Aorta (tissue), 4 donors: Measurements from ENCODE around the gene POU2AF2. TPM values are rescaled to one million over a fixed set of nuclear protein-coding genes. Genes with fewer than 3 reads are reported as not detected.

Source experiments
- polyA plus RNA-seq, 2 donors: library from polyadenylated mRNA; stranded (reverse); fragments of 200-250 nt; gene quantifications; one replicate each; pipeline ENCODE4 v1.2.3, GENCODE V29; 2013
- total RNA-seq, 2 donors: library from RNA; stranded (reverse); fragmentation: NEBNext Ultra II Directional; extraction: Animal tissue kit (Norgen Biotek cat#: 25700); gene quantifications; one replicate each; pipeline ENCODE4 v1.2.1, GENCODE V29; 2021
- donor health status: healthy with polysubstance abuse.
- donor health status: Bipolar disorder and iron deficiency.
- donor health status: DM: no; HTN: no; CAD: no.
- donor health status: DM: yes; HTN: yes; CAD: no.

The POU2AF2 gene
- total and polyA plus RNA-seq, 4 donors = not detected

Other genes with a start within 250 kb of the POU2AF2 start
- 1 to 10 TPM; 1.1 to 4.5 TPM for gene POU2AF3, start 52.8 kb downstream of the POU2AF2 start, total RNA-seq
- 1 to 10 TPM in 1 of 2 donors, not detected in 1; 4.2 TPM for gene POU2AF3, start 52.8 kb downstream of the POU2AF2 start, polyA plus RNA-seq
- 1 to 10 TPM in 1 of 2 donors, under 1 TPM in 1; 0.45 to 1.2 TPM for gene POU2AF1, start 133.6 kb downstream of the POU2AF2 start, total RNA-seq
- under 1 TPM; 0.05 to 0.63 TPM for gene POU2AF1, start 133.6 kb downstream of the POU2AF2 start, polyA plus RNA-seq